ENCODE measurements around the gene TTC34. TPM values are rescaled to one million over a fixed set of nuclear protein-coding genes. Genes with fewer than 3 reads are reported as not detected.

The TTC34 gene
- total and polyA plus RNA-seq, 9 of the 15 experiments (the other 6 are each of a cell fraction or from before 2014, with no cell fraction given), result 0.03 to 0.38 (median 0.05) TPM; not detected in 2

- TF ChIP-seq SIN3A (IDR thresholded peaks at IDR 0.05; ENCODE audit: borderline replicate concordance in 2 of 2, control insufficient read depth in 1 of 2, low read depth in 2 of 2, low read length in 2 of 2) (0 out of 4 replicates have a peak, but pooled peaks of 1 of the 2 experiments have one; percentile 5), FOXM1 (IDR thresholded peaks at IDR 0.05; ENCODE audit: low read depth) (no peak), FOXM1 (CRISPR knock-in tag; IDR thresholded peaks at IDR 0.05; ENCODE audit: low read depth) (0 out of 2 replicates have a peak, but pooled peaks have one; percentile 49), CXXC5 (CRISPR knock-in tag; IDR thresholded peaks at IDR 0.05) (peak; percentile 59), ZBTB7A (IDR thresholded peaks at IDR 0.05; ENCODE audit: borderline replicate concordance, control insufficient read depth, low read depth, low read length) (peak; percentile 24; the same call in 1 of the 2 replicates), CREB3L1 (IDR thresholded peaks at IDR 0.05; ENCODE audit: borderline replicate concordance, low read depth) (no peak), PHF8 (IDR thresholded peaks at IDR 0.05; ENCODE audit: borderline replicate concordance, low read length) (peak; percentile 47; the same call in 1 of the 2 replicates), EGR1 (conservative IDR thresholded peaks at IDR 0.05) (peak; percentile 6; the same call in 1 of the 2 replicates), ZFP36 (IDR thresholded peaks at IDR 0.05; ENCODE audit: low read depth, low read length, partially characterized antibody) (no peak)
Observed at GRCh38 chr1:2587071-2587859, 214.2 kb downstream of the TTC34 start (continued).
